ENCODE data around the gene NTHL1. TPM values are rescaled to one million over a fixed set of nuclear protein-coding genes. Genes with fewer than 3 reads are reported as not detected.

Gene NTHL1
- total RNA-seq, 1 donor from 2014 or later: 12.6 TPM

- DNase-seq (ENCODE audit: low spot score): no peak
- Mint-ChIP-seq H3K4me1 (ENCODE audit: low read depth) (peaks cover 47% of the 10 kb centered on the region), H3K9me3 (ENCODE audit: low read depth) (no peaks in the 10 kb centered on the region), H3K36me3 (ENCODE audit: low read depth) (peaks cover 6% of the 10 kb centered on the region), H3K27me3 (ENCODE audit: low read depth) (no peaks in the 10 kb centered on the region), H3K27ac (ENCODE audit: unreplicated experiment) (no peak overlapping the region), H3K4me3 (ENCODE audit: unreplicated experiment) (no peak overlapping the region)
- no peak for TF ChIP-seq CTCF (IDR thresholded peaks at IDR 0.05)
Observed at GRCh38 chr16:2005646-2006045, 42.0 kb downstream of the NTHL1 start.

GRCh38 chr16:2004795-2005517, 42.7 kb downstream of the NTHL1 start:
- H3K27ac Mint-ChIP-seq (ENCODE audit: unreplicated experiment): no peak overlapping the region
- H3K27me3 Mint-ChIP-seq (ENCODE audit: low read depth): no peaks in the 10 kb centered on the region
- no peaks in the 10 kb centered on the region for H3K9me3 Mint-ChIP-seq (ENCODE audit: low read depth)
- no peak for DNase-seq (ENCODE audit: low spot score)
- peaks cover 41% of the 10 kb centered on the region for H3K4me1 Mint-ChIP-seq (ENCODE audit: low read depth)
- H3K36me3 Mint-ChIP-seq (ENCODE audit: low read depth): peaks cover 6% of the 10 kb centered on the region
- H3K4me3 Mint-ChIP-seq (ENCODE audit: unreplicated experiment): peak overlapping the region; percentile 35
- no peak for TF ChIP-seq CTCF (IDR thresholded peaks at IDR 0.05)

GRCh38 chr16:2003827-2004641, 43.6 kb downstream of the NTHL1 start:
- peaks cover 40% of the 10 kb centered on the region for H3K4me1 Mint-ChIP-seq (ENCODE audit: low read depth)
- H3K4me3 Mint-ChIP-seq (ENCODE audit: unreplicated experiment): no peak overlapping the region
- DNase-seq (ENCODE audit: low spot score): no peak
- peak overlapping the region; percentile 49 for H3K27ac Mint-ChIP-seq (ENCODE audit: unreplicated experiment)
- no peaks in the 10 kb centered on the region for H3K9me3 Mint-ChIP-seq (ENCODE audit: low read depth)
- no peaks in the 10 kb centered on the region for H3K27me3 Mint-ChIP-seq (ENCODE audit: low read depth)
- TF ChIP-seq CTCF (IDR thresholded peaks at IDR 0.05): peak; percentile 95
- H3K36me3 Mint-ChIP-seq (ENCODE audit: low read depth): peaks cover 6% of the 10 kb centered on the region

- Mint-ChIP-seq H3K27ac (ENCODE audit: unreplicated experiment) (no peak overlapping the region), H3K4me1 (ENCODE audit: low read depth) (peaks cover 35% of the 10 kb centered on the region), H3K9me3 (ENCODE audit: low read depth) (no peaks in the 10 kb centered on the region), H3K4me3 (ENCODE audit: unreplicated experiment) (no peak overlapping the region), H3K27me3 (ENCODE audit: low read depth) (no peaks in the 10 kb centered on the region), H3K36me3 (ENCODE audit: low read depth) (peaks cover 7% of the 10 kb centered on the region)
- no peak for DNase-seq (ENCODE audit: low spot score)
- TF ChIP-seq CTCF (IDR thresholded peaks at IDR 0.05): no peak
Observed at GRCh38 chr16:2003231-2003826, 44.3 kb downstream of the NTHL1 start.

Data from chondrocyte (in vitro differentiated cells).